Activated gamma-delta T cell treated with anti-CD3 and anti-CD28 coated beads, Interleukin-2, amount 50 U/mL, for 16 hours (primary cell): Measurements from ENCODE around the gene ZNF544.

Experiments used
- DNase-seq: peaks from one replicate; pipeline ENCODE4 v3.0.0-alpha.2; 2020; ENCODE audit warnings: low read depth

Gene ZNF544

GRCh38 chr19:58228585-58229254, at the start of gene ZNF544:
TSS of gene ZNF544 (plus strand) at chr19:58228914. CDS start at chr19:58244024, 15,110 bp downstream.
- DNase-seq = peak; percentile 14

GRCh38 chr19:58181902-58182576, 46.7 kb upstream of the ZNF544 start:
- DNase-seq = peak; percentile 29

DNA sequence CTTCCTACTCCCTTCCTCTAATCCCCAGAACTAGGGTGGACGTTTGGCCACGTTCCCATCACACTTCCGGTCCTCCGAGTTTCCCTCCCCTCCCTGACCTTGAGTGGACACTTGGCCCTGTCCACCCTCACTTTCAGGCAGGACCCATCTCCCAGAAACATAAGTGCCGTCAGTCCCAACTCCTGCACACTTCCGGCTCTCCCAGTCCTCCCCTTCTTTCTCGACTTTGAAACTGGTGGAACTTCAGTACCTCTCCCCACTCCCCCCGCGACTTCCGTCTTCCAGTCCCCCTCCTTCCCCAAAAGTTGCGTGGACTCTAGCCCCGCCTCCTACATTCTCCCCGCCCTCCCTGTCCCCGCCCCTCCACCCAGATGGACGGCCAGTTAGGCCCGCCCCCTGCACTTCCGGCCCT, 46.1 kb upstream of the ZNF544 start:
- no peak for DNase-seq

DNA sequence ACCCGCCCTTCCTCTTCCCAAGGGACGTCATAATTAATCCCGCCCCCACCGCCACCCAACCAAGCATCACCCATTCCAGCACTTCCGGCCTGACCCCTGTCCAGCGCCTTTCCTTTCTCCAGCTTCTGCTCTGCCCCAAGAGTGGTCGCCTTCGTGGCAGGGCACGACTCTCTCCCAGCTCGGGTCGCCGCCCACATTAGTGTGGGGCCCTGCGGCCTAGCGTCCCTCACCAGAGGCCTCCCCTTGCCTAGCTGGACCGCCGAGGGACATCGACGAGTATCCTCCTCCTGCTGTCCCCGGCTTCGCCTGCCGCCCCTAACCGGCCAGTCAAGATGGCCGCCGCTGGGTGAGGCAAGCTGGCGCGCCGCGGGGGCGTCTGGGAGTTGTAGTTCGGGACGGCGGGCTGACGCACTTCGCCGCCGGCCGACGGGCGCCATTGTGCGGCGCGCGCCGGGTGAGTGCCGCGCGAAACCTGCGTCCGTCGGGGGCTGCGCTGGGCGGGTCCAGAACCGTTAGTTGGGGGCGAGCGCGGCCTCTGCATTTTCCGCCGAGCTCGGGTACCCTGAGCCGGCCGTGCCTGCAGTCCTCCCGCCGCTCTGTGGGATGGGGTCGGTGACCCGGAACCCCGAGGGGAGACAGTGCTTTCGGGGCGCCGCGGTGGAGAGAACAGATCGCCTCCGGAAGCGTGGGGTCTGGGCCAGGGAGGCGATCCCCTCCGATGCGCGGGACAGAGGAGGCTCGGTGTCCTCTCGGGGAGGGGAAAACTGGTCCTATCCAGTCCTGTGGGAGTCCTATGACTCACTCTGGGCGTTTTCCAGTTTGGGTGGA, 45.5 kb upstream of the ZNF544 start, which contains the start of gene ZNF274:
TSS of gene ZNF274 (plus strand) at position 73 of the 828 bp plus-strand sequence. CDS start 905 bp downstream, outside the sequence.
- DNase-seq = peak; percentile 88

- no peak for DNase-seq
Measured at GRCh38 chr19:58183817-58184215, 44.9 kb upstream of the ZNF544 start.

DNA sequence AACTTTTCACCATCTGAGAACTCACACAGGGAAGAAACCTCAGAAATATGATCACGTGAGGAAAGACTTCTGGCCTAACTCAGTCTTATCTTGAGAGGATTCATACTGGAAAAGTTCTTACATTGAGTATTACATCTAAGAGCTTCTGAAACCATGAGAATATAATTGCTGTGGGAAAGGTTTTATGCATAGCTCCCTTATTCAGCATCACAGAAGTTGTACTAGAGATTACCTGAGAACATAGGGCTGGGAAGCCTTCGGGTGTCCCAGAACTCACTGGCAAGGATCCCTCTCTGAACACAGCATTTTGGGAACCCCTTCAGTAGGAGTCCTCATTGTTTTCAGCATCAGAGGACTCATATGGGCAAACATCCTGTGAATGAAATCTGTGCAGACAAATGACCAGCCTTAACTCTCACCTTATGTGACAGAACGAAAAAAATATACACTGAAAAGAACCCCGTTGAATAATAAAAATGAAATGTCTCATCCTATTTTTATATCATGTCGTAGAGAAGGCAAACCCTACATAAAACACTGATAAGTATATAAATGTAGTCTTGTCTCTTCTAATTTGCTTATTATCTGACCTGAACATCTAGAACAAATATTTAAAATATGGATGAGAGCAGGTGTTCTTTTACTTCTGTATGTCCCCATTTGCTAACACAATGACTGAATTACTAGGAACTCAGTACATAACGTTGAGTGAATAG, 31.7 kb upstream of the ZNF544 start:
- DNase-seq = no peak

DNA sequence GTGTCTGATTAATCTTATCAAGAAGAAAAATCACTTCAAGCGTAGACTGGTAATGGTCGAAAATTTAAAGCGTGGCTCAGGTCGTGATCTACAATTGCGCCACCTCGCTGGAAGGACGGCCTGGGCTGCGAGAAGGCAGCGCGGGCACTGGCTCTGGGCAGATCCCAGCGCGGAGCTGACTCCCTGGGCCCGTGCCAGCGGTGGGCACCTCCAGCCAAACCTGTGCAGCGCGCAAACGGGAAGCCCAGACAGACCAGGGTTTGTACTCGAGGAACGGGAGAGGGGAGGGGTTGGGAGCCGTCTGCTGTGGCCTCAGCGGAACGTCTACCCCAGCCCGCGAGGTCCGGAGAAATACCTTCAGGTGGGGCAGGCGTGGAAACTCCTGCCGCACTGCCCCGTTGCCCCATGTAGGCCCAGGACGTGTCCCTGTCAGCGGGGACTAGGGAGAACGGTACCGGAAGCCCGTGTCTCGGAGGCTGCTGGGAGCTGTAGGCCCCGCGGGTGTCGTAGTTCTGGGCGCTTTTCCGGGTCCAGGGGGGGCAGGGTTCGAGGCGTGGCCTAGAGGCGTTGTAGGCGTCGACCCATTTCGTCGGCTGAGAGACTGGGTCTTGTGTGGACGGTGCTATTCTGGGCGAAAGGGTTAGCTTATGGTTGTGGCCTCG, 24.8 kb upstream of the ZNF544 start:
- DNase-seq = no peak

DNA sequence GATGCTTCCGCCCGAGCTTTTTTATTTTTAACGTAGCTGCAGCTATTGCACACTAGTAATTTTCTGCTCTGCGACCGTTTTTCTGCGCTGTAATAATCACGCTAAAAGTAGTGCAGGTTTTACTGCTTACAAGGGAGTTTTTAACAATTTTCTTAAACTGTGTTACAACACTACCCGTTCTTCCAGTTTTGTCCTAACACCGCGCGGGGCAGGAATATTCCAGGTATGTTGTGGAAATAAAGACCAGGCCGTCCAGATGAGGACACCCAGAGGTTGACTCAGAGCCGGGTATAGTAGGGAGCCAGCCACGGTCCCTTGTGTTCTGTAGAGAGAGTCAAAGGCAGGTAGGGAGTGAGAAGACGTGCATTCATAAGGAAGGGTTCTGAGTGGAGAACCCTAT, 24.1 kb upstream of the ZNF544 start:
- no peak for DNase-seq

DNA sequence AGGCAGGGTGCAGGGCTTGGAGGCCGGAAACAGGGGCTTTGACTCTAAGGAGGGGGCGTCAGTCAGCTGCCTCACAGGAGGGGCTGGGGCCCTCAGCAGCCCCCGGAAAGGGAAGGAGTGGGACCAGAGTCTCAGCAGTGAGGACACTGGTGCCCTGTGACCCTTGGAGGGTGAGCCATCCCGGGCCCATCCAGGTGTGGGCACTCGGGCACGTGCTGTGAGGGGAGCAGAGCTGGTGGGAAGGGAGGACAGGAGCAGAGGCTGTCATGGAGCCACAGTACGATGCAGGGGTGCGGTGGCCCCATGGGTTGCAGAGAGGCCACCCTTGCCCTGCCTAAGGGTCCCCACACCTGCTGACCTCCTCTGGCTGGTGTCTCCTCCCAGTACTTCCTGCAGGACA, 19.1 kb upstream of the ZNF544 start:
- no peak for DNase-seq

DNA sequence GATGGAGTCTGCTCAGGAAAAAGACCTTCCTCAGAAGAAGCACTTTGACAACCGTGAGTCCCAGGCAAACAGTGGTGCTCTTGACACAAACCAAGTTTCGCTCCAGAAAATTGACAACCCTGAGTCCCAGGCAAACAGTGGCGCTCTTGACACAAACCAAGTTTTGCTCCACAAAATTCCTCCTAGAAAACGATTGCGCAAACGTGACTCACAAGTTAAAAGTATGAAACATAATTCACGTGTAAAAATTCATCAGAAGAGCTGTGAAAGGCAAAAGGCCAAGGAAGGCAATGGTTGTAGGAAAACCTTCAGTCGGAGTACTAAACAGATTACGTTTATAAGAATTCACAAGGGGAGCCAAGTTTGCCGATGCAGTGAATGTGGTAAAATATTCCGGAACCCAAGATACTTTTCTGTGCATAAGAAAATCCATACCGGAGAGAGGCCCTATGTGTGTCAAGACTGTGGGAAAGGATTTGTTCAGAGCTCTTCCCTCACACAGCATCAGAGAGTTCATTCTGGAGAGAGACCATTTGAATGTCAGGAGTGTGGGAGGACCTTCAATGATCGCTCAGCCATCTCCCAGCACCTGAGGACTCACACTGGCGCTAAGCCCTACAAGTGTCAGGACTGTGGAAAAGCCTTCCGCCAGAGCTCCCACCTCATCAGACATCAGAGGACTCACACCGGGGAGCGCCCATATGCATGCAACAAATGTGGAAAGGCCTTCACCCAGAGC, 16.2 kb upstream of the ZNF544 start:
- no peak for DNase-seq

- no peak for DNase-seq
Measured at GRCh38 chr19:58213075-58213369, 15.7 kb upstream of the ZNF544 start.

DNA sequence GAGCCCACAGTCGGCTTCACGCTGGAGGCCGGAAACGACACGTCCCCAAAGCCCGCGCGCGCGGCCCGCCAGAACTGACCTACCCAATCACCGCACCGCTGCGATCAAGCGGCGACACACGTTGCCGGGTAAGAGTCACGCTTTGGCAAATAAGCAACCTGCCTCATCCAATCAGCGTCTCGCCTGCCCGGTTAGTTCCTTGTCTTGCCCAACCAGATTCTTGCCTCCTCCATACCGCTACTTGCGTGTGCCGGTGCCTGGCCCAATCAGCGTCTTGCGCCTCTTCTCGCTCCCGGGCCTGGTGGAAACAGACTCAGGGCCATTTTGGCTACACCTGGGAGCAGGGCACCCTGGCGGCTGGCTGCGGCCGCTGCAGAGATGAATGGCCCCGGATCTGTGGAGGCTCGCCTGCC, 11.6 kb upstream of the ZNF544 start:
- no peak for DNase-seq

- DNase-seq = no peak
Measured at GRCh38 chr19:58217607-58218391, 10.9 kb upstream of the ZNF544 start.

- no peak for DNase-seq
Measured at GRCh38 chr19:58218899-58219298, 9.8 kb upstream of the ZNF544 start.

DNA sequence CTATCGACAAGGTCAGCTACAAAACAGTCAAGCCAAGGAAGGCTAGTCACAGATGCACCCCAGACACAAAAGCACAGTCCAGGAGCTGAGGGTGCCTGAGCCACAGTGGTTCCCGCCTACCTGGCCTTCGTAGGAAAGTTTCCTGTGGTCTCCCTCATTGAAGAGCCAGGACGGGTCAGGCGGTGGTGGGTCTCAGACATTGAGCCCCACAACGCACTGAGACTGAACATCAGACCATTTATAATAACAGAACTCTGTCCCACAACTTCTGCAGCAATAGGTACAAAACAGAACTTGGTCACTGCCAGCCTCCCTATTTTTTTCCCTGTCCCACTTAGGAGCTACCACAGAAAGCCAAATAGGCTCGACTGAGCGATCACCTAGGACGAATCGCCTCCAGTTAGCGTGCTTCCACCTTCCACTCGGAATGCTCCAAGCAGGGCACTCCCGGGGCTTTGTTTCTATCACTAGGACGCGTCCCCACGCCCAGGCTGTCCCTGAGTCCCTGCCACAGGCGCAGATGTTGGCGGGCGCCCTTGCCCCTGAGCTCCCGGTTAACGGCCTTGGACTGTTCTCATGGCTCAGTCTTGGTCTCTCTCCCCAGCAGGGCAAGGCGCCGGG, 640 bp upstream of the ZNF544 start:
- DNase-seq = no peak

GRCh38 chr19:58229255-58229639, 533 bp downstream of the ZNF544 start:
- no peak for DNase-seq

GRCh38 chr19:58237324-58237723, 8.6 kb downstream of the ZNF544 start:
- no peak for DNase-seq

- DNase-seq = no peak
Measured at GRCh38 chr19:58243351-58243750, 14.6 kb downstream of the ZNF544 start.

- no peak for DNase-seq
Measured at GRCh38 chr19:58248886-58249285, 20.2 kb downstream of the ZNF544 start.
